GM12878 (cell line): ENCODE results near the gene HLA-DMA. TPM values are rescaled to one million over a fixed set of nuclear protein-coding genes. Genes with fewer than 3 reads are reported as not detected.

Experiments used
- ATAC-seq: fragments of 200-7000 bp; cut with Tn5 transposase; 3 replicates; pipeline ENCODE4 v1.9.1; 2020; ENCODE audit warnings: mild to moderate bottlenecking, moderate library complexity
- BruUV-seq: library from RNA; stranded (reverse); fragments of 400-500 nt; replicated peaks from 2 replicates; lab custom pipeline; 2021; lab: Mats Ljungman, UMichigan
- CTCF ChIA-PET: fragments of 300-600 bp; sonication (Branson Sonifier 250); formaldehyde crosslinking; extraction: SDS; loops from one replicate; lab custom pipeline; 2021; ENCODE audit warnings: inconsistent platforms; lab: Yijun Ruan, JAX
- POLR2A ChIA-PET: fragments of 350-600 bp; formaldehyde crosslinking; extraction: SDS; loops from one replicate; lab custom pipeline; 2021; ENCODE audit warnings: inconsistent platforms; lab: Charles Lee
- RAD21 ChIA-PET: fragments of 300-600 bp; sonication (Branson Sonifier 250); formaldehyde crosslinking; loops from one replicate; lab custom pipeline; 2023; ENCODE audit warnings: antibody characterized with exemption; ENCODE audit not compliant: unreplicated experiment; lab: Charles Lee
- SMC1A ChIA-PET: fragments of 300-600 bp; sonication (Branson Sonifier 250); formaldehyde crosslinking; loops from one replicate; lab custom pipeline; 2023; ENCODE audit not compliant: unreplicated experiment, uncharacterized antibody; lab: Charles Lee
- DNase-seq: peaks from one replicate; pipeline ENCODE4 v3.0.0-alpha.2; 2011; ENCODE audit warnings: low read depth, low spot score
- FAIRE-seq: peaks from 3 replicates; lab custom pipeline; 2011; peaks lifted over from hg19 to GRCh38; lab: Jason Lieb, UNC
- H2AFZ ChIP-seq: 2 replicates; pipeline ENCODE4 v1.6.0; 2011; ENCODE audit warnings: low read depth, low read length, control low read depth; ENCODE audit not compliant: control insufficient read depth
- H3K27ac ChIP-seq: 2 replicates; pipeline ENCODE4 v1.5.1; 2011; ENCODE audit warnings: control low read depth; ENCODE audit not compliant: control insufficient read depth, insufficient read depth
- H3K27me3 ChIP-seq, 2 experiments: replicated peaks in 1 of 2; 2 replicates each; pipeline versions ENCODE4 v1.6.0 to v1.6.1; 2011; ENCODE audit warnings: low read length in 1 of 2; ENCODE audit not compliant: control insufficient read depth in 2 of 2, insufficient read depth in 2 of 2
- H3K36me3 ChIP-seq, 2 experiments: 2 replicates each; pipeline ENCODE4 v1.5.1; 2011; ENCODE audit warnings: low read length in 1 of 2; ENCODE audit not compliant: control insufficient read depth in 2 of 2, insufficient read depth in 2 of 2
- H3K4me1 ChIP-seq: 2 replicates; pipeline ENCODE4 v1.6.1; 2011; ENCODE audit warnings: mild to moderate bottlenecking, low read length, moderate library complexity, mixed read lengths; ENCODE audit not compliant: control insufficient read depth, insufficient read depth
- H3K4me2 ChIP-seq: 2 replicates; pipeline ENCODE4 v1.6.0; 2011; ENCODE audit warnings: control low read depth; ENCODE audit not compliant: control insufficient read depth, insufficient read depth
- H3K4me3 ChIP-seq: fragments of 200-600 bp; sonication (generic); 2 replicates; pipeline ENCODE4 v1.5.1; 2016
- H3K79me2 ChIP-seq: 2 replicates; pipeline ENCODE4 v1.6.0; 2011; ENCODE audit warnings: low read length; ENCODE audit not compliant: control insufficient read depth, insufficient read depth
- H3K9ac ChIP-seq: 2 replicates; pipeline ENCODE4 v1.8.0; 2011; ENCODE audit warnings: low read length, control low read depth, mixed read lengths; ENCODE audit not compliant: control insufficient read depth, insufficient read depth
- H3K9me3 ChIP-seq: replicated peaks from 3 replicates; pipeline ENCODE4 v1.5.1; 2011; ENCODE audit warnings: mild to moderate bottlenecking, low read length; ENCODE audit not compliant: control insufficient read depth, insufficient read depth
- H4K20me1 ChIP-seq: 2 replicates; pipeline ENCODE4 v1.6.0; 2011; ENCODE audit not compliant: control insufficient read depth, insufficient read depth
- CREB1 ChIP-seq: IDR thresholded peaks from 2 replicates; pipeline ENCODE4 v1.6.1; 2012; ENCODE audit warnings: low read depth, mild to moderate bottlenecking, inconsistent platforms
- CREM ChIP-seq: IDR thresholded peaks from 2 replicates; pipeline ENCODE4 v1.6.1; 2014; ENCODE audit warnings: antibody characterized with exemption, low read depth
- DPF2 ChIP-seq: fragments of 450-650 bp; IDR thresholded peaks from 2 replicates; pipeline ENCODE4 v1.6.1; 2017; ENCODE audit warnings: mild to moderate bottlenecking
- ESRRA ChIP-seq: IDR thresholded peaks from 2 replicates; pipeline ENCODE4 v1.6.1; 2012; ENCODE audit warnings: mild to moderate bottlenecking, low read length, improper control_type of control experiment
- FOXM1 ChIP-seq: IDR thresholded peaks from 2 replicates; pipeline ENCODE4 v1.6.1; 2012; ENCODE audit warnings: low read depth, mild to moderate bottlenecking, inconsistent platforms, low read length, moderate library complexity
- HCFC1 ChIP-seq: fragments of 150-350 bp; IDR thresholded peaks from 2 replicates; pipeline ENCODE4 v1.6.1; 2014; ENCODE audit warnings: low read length
- NR2F1 ChIP-seq: fragments of 450-650 bp; conservative IDR thresholded peaks from 2 replicates; pipeline ENCODE4 v1.6.1; 2017; ENCODE audit warnings: mild to moderate bottlenecking
- POU2F2 ChIP-seq: IDR thresholded peaks from 3 replicates; pipeline ENCODE4 v1.6.1; 2011; ENCODE audit warnings: low read depth, mild to moderate bottlenecking, low read length, borderline replicate concordance
- SMAD1 ChIP-seq: fragments of 450-650 bp; IDR thresholded peaks from 2 replicates; pipeline ENCODE4 v1.6.1; 2018; ENCODE audit warnings: mild to moderate bottlenecking, low read depth; ENCODE audit not compliant: partially characterized antibody
- SREBF1 ChIP-seq: IDR thresholded peaks from 2 replicates; pipeline ENCODE4 v1.6.1; 2012; ENCODE audit warnings: mild to moderate bottlenecking, low read length
- SRF ChIP-seq, 2 experiments: IDR thresholded peaks; 2 replicates each; pipeline ENCODE4 v1.6.1; 2011; ENCODE audit warnings: low read depth in 2 of 2, low read length in 2 of 2, mild to moderate bottlenecking in 1 of 2, moderate library complexity in 1 of 2
- ZBED1 ChIP-seq: IDR thresholded peaks from 2 replicates; pipeline ENCODE4 v1.6.1; 2016; ENCODE audit warnings: borderline replicate concordance
- WGBS: methylation state at CpG from one replicate; pipeline ENCODE4 v1.1.6; 2016; ENCODE audit warnings: low lambda C conversion rate; ENCODE audit not compliant: insufficient replicate concordance, insufficient coverage; ENCODE audit errors: missing lambda C conversion rate; 5-methylcytosine and 5-hydroxymethylcytosine counted together
- in situ Hi-C: fragments of 300-500 bp; cut with MboI; formaldehyde crosslinking; loops from 9 replicates; pipeline ENCODE4 v1.14.3; 2018; ENCODE audit warnings: mixed read lengths
- intact Hi-C: fragments of 100-400 bp; cut with micrococcal nuclease; formaldehyde crosslinking; loops from one replicate; pipeline ENCODE4 v1.14.2; 2022; ENCODE audit not compliant: unreplicated experiment
- polyA plus RNA-seq, 11 experiments: library from polyadenylated mRNA; depleted of rRNA in 4 of 11; unstranded in 6 of 11; stranded (reverse) in 5 of 11; fragments of >200 nt; fragmentation: Nextera tagmentation in 4 of 11; fragmentation: Illumina TruSeq in 1 of 11; extraction: Ambion mirVana in 4 of 11; extraction: Trizol in 1 of 11; gene quantifications; 1 replicate in 1 of 11; 2 replicates in 10 of 11; pipeline versions ENCODE4 v1.2.1 to v1.2.3, GENCODE V29; 2011 to 2016; ENCODE audit warnings: inconsistent platforms in 2 of 11, missing spikeins in 2 of 11, low read depth in 1 of 11
- total RNA-seq, 4 experiments: library from RNA; depleted of rRNA in 3 of 4; stranded (reverse); fragments of >200 nt in 3 of 4; fragmentation: Illumina TruSeq in 1 of 4; extraction: Trizol in 1 of 4; gene quantifications; 2 replicates each; pipeline versions ENCODE4 v1.2.1 to v1.2.3, GENCODE V29; 2013 to 2021
- TF ChIP-seq, protein P1 (sequence below): fragments of 450-650 bp; formaldehyde crosslinking; IDR thresholded peaks from 2 replicates; pipeline ENCODE4 v1.4.0; 2020; ENCODE audit warnings: mild to moderate bottlenecking, moderate library complexity
- TF ChIP-seq, protein P2 (sequence below): IDR thresholded peaks from 2 replicates; pipeline ENCODE4 v1.6.1; 2012; ENCODE audit warnings: low read length, inconsistent platforms

The HLA-DMA gene
- total and polyA plus RNA-seq, 10 of the 15 experiments (the other 5 are each of a cell fraction or from before 2014, with no cell fraction given): 177 to 552 (median 309) TPM

DNA sequence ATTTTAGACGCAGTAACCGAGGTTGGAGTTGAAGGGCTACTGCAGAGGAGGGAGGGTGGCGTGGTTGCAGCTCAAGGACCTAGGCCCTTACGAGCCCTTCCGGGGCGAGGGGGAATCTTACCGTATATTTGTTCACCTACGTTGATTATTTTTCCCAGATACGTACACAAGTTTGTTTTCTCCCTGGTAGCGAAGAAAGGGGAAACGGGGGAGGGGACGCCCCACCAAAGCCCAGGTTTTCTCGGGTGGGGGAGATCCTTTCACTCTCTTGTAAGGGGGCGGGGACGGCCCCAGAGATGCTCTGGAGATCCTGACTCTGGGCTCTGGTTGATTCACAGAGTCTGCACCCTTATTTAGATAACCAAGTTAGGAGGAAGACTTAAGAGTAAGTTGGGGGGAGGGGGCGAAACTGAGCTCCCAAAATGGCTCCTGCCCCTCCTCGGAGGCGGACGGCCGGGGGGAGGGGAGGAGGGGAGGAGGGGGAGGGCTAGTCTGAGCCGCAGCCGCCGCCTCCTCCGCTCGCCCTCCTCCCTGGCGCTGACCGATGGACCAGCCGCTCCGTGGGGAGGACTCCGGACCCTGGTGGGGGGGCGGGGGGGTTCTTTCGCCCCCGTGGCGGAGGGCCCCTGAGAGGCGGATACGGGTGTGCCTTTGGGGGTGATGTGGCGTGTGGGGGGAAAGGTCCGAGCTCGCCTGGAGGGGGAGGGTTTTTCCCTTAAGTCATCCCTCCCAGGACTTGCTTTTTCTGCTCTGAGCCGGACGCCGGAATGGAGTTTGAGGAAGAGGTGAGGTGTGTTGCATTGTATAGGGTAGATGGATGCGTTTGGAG lies 17.7 kb upstream of the HLA-DMA start:
- Histone ChIP-seq H3K4me1 (peaks cover 8% of the 10 kb centered on the region), H3K4me2 (peak overlapping the region; percentile 82), H3K27me3 (no peaks in the 10 kb centered on the region), H3K36me3 (peaks cover 19 to 23% of the 10 kb centered on the region in 2 experiments), H3K9ac (peak overlapping the region; percentile 100), H3K79me2 (peaks cover 92% of the 10 kb centered on the region), H3K4me3 (peak overlapping the region; percentile 90), H3K9me3 (no peaks in the 10 kb centered on the region), H3K27ac (peak overlapping the region; percentile 100), H4K20me1 (peaks cover 26% of the 10 kb centered on the region), H2AFZ (no peak overlapping the region)
- DNase-seq: peak; percentile 61
- peak; percentile 23 for FAIRE-seq
- BruUV-seq: no TSS peak
- in situ Hi-C loops: loop anchor here (25.0 kb wide), 2 partner anchors 1408 to 1692 kb away; partner anchors contain the start of gene LTA
- ChIA-PET POLR2A (interaction anchor here (0.7 to 16.6 kb wide), 18 partner anchors 10 to 841 kb away, joined by 3 to 486 read pairs (median 18); partner anchors contain the start of genes FKBPL, HLA-DMA, HLA-DMB and HLA-DPA1), RAD21 (interaction anchor here (1.0 to 12.2 kb wide), 11 partner anchors 15 to 279 kb away, joined by 4 to 224 read pairs (median 16); partner anchors contain the start of genes HLA-DMA, HLA-DMB, HLA-DPB1 and PSMB9), CTCF (interaction anchor here (1.1 to 13.8 kb wide), 13 partner anchors 10 to 147 kb away, joined by 3 to 162 read pairs (median 10); partner anchors contain the start of genes HLA-DMA, HLA-DMB, PSMB9 and TAP1), SMC1A (interaction anchor here (1.5 to 17.2 kb wide), 9 partner anchors 15 to 131 kb away, joined by 4 to 347 read pairs (median 13); partner anchors contain the start of genes HLA-DMA, HLA-DMB, HLA-DOA and HLA-DPA1)
- peak; percentile 32 for ATAC-seq
- 1% methylated on average over 37 of the region's 43 CpGs for WGBS
- intact Hi-C loops: loop anchor here (2.0 to 5.0 kb wide), 3 partner anchors 18 to 128 kb away; partner anchors contain the start of genes HLA-DMA and PSMB8
- TF ChIP-seq NR2F1 (no peak), POU2F2 (no peak; the same call in 2 of the 3 replicates), CREM (peak; percentile 24), ZBED1 (no peak; the same call in 1 of the 2 replicates), HCFC1 (0 out of 2 replicates have a peak, but pooled peaks have one; percentile 9), FOXM1 (no peak), SMAD1 (peak; percentile 26), SREBF1 (peak; percentile 51), SRF (IDR thresholded peaks at IDR 0.05; ENCODE audit: low read depth in 2 of 2, low read length in 2 of 2) (0 out of 4 replicates have a peak, but pooled peaks of 1 of the 2 experiments have one; percentile 37), DPF2 (peak; percentile 52; the same call in 1 of the 2 replicates), ESRRA (peak; percentile 39; the same call in 1 of the 2 replicates), CREB1 (no peak)
- TF ChIP-seq, protein P1, sequence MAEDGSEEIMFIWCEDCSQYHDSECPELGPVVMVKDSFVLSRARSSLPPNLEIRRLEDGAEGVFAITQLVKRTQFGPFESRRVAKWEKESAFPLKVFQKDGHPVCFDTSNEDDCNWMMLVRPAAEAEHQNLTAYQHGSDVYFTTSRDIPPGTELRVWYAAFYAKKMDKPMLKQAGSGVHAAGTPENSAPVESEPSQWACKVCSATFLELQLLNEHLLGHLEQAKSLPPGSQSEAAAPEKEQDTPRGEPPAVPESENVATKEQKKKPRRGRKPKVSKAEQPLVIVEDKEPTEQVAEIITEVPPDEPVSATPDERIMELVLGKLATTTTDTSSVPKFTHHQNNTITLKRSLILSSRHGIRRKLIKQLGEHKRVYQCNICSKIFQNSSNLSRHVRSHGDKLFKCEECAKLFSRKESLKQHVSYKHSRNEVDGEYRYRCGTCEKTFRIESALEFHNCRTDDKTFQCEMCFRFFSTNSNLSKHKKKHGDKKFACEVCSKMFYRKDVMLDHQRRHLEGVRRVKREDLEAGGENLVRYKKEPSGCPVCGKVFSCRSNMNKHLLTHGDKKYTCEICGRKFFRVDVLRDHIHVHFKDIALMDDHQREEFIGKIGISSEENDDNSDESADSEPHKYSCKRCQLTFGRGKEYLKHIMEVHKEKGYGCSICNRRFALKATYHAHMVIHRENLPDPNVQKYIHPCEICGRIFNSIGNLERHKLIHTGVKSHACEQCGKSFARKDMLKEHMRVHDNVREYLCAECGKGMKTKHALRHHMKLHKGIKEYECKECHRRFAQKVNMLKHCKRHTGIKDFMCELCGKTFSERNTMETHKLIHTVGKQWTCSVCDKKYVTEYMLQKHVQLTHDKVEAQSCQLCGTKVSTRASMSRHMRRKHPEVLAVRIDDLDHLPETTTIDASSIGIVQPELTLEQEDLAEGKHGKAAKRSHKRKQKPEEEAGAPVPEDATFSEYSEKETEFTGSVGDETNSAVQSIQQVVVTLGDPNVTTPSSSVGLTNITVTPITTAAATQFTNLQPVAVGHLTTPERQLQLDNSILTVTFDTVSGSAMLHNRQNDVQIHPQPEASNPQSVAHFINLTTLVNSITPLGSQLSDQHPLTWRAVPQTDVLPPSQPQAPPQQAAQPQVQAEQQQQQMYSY: peak; percentile 33; the same call in 1 of the 2 replicates
- TF ChIP-seq, protein P2, sequence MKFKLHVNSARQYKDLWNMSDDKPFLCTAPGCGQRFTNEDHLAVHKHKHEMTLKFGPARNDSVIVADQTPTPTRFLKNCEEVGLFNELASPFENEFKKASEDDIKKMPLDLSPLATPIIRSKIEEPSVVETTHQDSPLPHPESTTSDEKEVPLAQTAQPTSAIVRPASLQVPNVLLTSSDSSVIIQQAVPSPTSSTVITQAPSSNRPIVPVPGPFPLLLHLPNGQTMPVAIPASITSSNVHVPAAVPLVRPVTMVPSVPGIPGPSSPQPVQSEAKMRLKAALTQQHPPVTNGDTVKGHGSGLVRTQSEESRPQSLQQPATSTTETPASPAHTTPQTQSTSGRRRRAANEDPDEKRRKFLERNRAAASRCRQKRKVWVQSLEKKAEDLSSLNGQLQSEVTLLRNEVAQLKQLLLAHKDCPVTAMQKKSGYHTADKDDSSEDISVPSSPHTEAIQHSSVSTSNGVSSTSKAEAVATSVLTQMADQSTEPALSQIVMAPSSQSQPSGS: no peak
